NCI-H1436 treated with DMSO at 0.1 percent for 48 hours (cell line): ENCODE measurements around the gene HSD17B12.

Source experiments
- DNase-seq: peaks from one replicate; lab custom pipeline; 2025; lab: John Stamatoyannopoulos, UW

HSD17B12 gene

DNA sequence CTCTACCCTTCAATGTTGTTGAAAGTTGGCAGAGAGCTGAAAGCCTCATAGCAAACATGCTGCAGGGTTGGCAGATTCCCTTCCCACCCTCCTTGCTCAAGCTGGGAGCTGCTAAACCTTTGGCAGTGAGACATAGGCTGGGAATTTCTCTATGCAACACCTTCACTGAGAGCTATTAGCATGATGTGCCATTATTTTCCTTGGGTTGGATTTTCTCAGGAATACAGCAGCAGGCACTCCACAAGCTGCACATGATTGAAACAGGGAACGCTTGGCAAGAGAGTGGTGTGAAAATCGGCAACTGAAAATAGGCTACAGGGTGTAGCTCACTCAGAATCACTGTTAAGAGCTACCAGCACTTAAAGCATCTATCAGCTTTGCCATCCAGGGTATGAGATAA is 190.5 kb downstream of the HSD17B12 start:
- no peak for DNase-seq

DNA sequence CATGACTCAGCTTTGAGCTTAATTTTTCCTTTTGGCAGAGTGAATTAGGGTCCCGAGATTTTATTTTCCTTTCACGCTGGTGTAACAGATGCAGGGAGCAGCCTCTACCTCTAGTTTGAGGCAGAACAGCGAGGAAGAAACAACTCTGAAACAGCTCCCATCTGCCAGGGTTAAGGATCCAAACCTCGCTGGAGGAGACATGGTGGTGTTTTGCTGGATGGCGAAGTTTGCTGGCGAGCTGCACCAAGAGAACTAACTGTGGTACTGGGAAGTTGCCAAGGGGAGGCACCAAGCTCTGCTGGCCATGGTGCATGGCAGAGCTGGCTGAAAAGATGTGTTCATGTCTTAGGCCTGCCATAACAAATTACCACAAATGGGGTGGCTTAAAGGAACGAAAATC is 192.5 kb downstream of the HSD17B12 start:
- no peak for DNase-seq

GRCh38 chr11:43874078-43874477 is 193.5 kb downstream of the HSD17B12 start:
- DNase-seq, result no peak

- DNase-seq, result no peak
Observed at GRCh38 chr11:43874738-43875137, 194.2 kb downstream of the HSD17B12 start.

GRCh38 chr11:43879789-43880639 is 199.5 kb downstream of the HSD17B12 start:
- no peak for DNase-seq

DNA sequence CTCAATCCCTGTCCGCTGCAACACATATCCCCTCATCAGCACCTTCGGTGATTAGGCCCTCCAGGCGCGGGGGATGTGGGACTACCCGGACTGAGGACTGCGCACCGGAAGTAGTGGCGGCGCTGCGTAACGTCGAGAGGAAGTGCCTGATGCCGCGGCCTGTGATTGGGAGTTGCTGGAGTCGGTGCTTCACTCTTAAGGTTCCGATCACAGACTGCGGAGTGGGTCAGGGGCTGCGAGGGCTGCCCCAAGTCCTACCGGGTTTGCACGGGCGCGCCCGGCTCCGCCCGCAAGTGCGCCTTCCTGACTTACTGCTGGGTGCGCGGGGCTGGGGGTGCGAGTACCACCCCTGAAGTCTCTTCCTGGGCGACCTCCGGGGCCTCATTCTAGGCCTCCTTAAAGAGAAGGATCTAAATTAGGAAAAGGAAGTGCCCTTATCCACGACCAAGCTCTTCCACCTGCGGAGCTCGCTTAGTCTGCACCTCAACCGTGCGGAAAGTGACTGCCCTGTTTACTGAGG is 200.2 kb downstream of the HSD17B12 start, which contains the start of gene ALKBH3:
ALKBH3 (plus strand) TSS at position 192 of the 520 bp plus-strand sequence. CDS start 1,822 bp downstream, outside the sequence.
- peak; percentile 75 for DNase-seq

DNA sequence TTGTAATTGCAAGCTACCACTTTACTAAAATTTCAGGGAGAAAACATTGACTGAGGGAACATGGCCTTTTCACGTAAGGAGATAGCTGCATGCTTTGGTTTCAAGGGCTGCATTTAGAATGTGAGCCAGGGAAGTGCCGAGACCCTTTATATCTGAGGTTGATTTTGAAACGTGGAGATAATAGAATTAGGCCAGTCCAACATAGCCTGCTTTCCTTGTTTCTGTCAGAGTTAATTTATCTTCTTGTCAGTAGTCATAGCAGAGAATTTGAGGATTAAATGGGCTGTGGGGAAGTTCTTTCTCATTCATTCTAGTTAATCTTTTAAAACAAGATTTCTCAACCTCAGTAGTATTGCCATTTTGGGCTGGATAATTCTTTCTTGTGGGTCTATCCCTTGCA is 212.3 kb downstream of the HSD17B12 start:
- DNase-seq, result no peak

- DNase-seq, result no peak
Observed at GRCh38 chr11:43894546-43894945, 214.0 kb downstream of the HSD17B12 start.

DNA sequence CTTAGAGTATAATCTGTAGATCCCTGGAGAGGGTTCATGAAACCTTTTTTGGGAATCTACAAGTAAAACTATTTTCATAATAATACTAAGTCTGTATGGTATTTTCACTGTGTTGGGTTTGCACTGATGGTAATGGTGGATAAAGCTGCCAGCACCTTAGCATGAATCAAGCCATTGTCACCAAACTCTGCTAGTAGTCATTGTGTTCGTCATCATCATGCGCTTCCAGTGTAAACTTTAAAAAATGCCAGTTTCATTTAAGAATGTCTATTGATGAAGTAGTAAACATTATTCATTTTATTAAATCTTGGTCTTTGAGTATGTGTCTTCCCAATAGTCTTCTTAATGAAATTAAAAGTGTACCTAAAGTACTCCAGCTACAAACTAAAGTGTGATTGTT is 215.1 kb downstream of the HSD17B12 start:
- DNase-seq, result no peak

GRCh38 chr11:43898574-43898973 is 218.0 kb downstream of the HSD17B12 start:
- no peak for DNase-seq

GRCh38 chr11:43899094-43899493 is 218.6 kb downstream of the HSD17B12 start:
- DNase-seq, result no peak

DNA sequence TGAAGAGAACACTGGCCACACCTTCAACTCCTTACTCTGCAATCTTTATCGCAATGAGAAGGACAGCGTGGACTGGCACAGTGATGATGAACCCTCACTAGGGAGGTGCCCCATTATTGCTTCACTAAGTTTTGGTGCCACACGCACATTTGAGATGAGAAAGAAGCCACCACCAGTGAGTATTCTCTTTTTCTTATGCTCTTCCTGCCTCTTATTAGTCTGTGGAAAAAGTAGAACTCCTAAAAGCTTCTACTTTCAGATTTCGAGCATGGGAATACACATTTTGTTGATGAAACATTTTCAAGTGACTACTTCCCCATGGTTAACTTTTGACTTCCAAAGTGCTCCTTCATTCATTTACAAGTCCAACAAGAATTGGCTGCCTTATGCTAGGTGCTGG is 221.0 kb downstream of the HSD17B12 start:
- DNase-seq, result no peak

- no peak for DNase-seq
Observed at GRCh38 chr11:43903078-43903477, 222.5 kb downstream of the HSD17B12 start.

GRCh38 chr11:43903969-43904368 is 223.4 kb downstream of the HSD17B12 start:
- no peak for DNase-seq

DNA sequence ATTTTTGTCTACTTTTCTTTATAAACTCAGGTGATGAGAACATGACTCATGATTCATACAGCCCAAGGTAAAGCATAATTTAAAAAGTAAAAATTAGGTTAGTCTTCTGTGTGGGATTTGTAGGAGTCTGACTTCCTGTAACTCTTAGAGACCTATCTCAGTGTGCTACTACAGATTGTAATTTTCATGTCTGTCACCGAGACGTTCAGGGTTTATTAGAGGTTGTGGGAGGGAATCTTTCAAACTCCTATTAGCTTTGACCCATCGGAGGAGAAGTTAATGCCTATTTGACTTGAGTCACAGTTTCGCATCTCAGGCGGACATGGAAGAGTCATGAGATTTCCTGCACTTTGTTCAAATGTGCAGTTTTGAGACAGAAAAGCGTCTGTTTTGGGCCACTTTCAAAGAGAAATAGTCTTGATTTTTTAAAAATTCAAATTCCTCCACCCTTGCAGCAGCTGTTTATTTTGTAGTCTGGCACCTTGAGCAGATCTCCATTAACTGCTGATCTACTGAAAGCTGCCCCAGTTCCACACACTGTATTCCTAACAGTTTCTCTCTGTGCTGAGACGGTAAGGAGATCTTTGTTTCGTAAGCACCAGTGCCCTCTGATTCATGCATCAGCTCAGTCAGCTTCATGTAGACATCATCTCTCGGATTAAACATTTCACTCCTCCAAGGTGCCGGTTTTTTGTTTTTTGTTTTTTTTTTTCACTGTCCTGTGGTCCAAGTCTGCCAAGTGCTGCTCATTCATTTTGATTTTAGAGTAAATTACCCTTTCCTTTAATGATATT is 224.4 kb downstream of the HSD17B12 start:
- DNase-seq, result no peak

- no peak for DNase-seq
Observed at GRCh38 chr11:43905813-43906241, 225.3 kb downstream of the HSD17B12 start.
